HepG2 (cell line): ENCODE data around the gene MAP3K2. TPM values are rescaled to one million over a fixed set of nuclear protein-coding genes. Genes with fewer than 3 reads are reported as not detected.

Source experiments
- ARID2 ChIP-seq: sonication (generic); formaldehyde crosslinking; IDR thresholded peaks from 2 replicates; pipeline ENCODE4 v1.8.1; 2022; ENCODE audit warnings: mild to moderate bottlenecking, missing genetic modification reagents, borderline replicate concordance
- CEBPG ChIP-seq: IDR thresholded peaks from 2 replicates; pipeline ENCODE4 v1.6.1; 2016
- ELF1 ChIP-seq: sonication (generic); formaldehyde crosslinking; IDR thresholded peaks from 2 replicates; pipeline ENCODE4 v1.4.0; 2020; ENCODE audit warnings: missing genetic modification reagents
- HMG20B ChIP-seq: conservative IDR thresholded peaks from 2 replicates; pipeline ENCODE4 v1.6.1; 2016; ENCODE audit warnings: missing genetic modification reagents, missing compliant biosample characterization
- HNRNPL ChIP-seq: fragments of 200-400 bp; formaldehyde crosslinking; IDR thresholded peaks from 2 replicates; pipeline ENCODE4 v1.6.1; 2017; ENCODE audit warnings: mild to moderate bottlenecking, low read depth, low read length
- KIAA2018 ChIP-seq: sonication (generic); formaldehyde crosslinking; IDR thresholded peaks from 2 replicates; pipeline ENCODE4 v1.5.0; 2020; ENCODE audit warnings: mild to moderate bottlenecking, missing genetic modification reagents, borderline replicate concordance
- NPAS2 ChIP-seq: sonication (generic); formaldehyde crosslinking; IDR thresholded peaks from 2 replicates; pipeline ENCODE4 v1.8.0; 2022; ENCODE audit warnings: mild to moderate bottlenecking, missing genetic modification reagents, borderline replicate concordance
- SETDB1 ChIP-seq: sonication (generic); formaldehyde crosslinking; IDR thresholded peaks from 2 replicates; pipeline ENCODE4 v1.5.1; 2020; ENCODE audit warnings: missing genetic modification reagents, mild to moderate bottlenecking, borderline replicate concordance
- SNRNP70 ChIP-seq: fragments of 200-400 bp; formaldehyde crosslinking; IDR thresholded peaks from 2 replicates; pipeline ENCODE4 v1.6.1; 2017; ENCODE audit warnings: mild to moderate bottlenecking, low read depth, low read length, moderate library complexity
- ZKSCAN1 ChIP-seq: fragments of 150-350 bp; IDR thresholded peaks from 2 replicates; pipeline ENCODE4 v1.6.1; 2014; ENCODE audit warnings: low read length
- ZNF230 ChIP-seq: sonication (generic); formaldehyde crosslinking; IDR thresholded peaks from 2 replicates; pipeline ENCODE4 v1.4.0; 2020; ENCODE audit warnings: mild to moderate bottlenecking, missing genetic modification reagents
- ZNF296 ChIP-seq: sonication (generic); formaldehyde crosslinking; conservative IDR thresholded peaks from 2 replicates; pipeline ENCODE4 v1.5.0; 2020; ENCODE audit warnings: mild to moderate bottlenecking, missing genetic modification reagents
- ZNF558 ChIP-seq: sonication (generic); formaldehyde crosslinking; IDR thresholded peaks from 2 replicates; pipeline ENCODE4 v1.9.0; 2022; ENCODE audit warnings: mild to moderate bottlenecking, missing genetic modification reagents, borderline replicate concordance
- ZNF562 ChIP-seq: sonication (generic); formaldehyde crosslinking; IDR thresholded peaks from 2 replicates; pipeline ENCODE4 v1.8.0; 2022; ENCODE audit warnings: missing genetic modification reagents, borderline replicate concordance
- ZNF615 ChIP-seq: sonication (generic); formaldehyde crosslinking; IDR thresholded peaks from 2 replicates; pipeline ENCODE4 v1.5.0; 2020; ENCODE audit warnings: mild to moderate bottlenecking, missing genetic modification reagents, borderline replicate concordance
- ZSCAN29 ChIP-seq: sonication (generic); formaldehyde crosslinking; conservative IDR thresholded peaks from 2 replicates; pipeline ENCODE4 v1.4.0; 2020; ENCODE audit warnings: mild to moderate bottlenecking, missing genetic modification reagents
- polyA plus RNA-seq, 8 experiments: library from polyadenylated mRNA; depleted of rRNA in 3 of 8; stranded (reverse) in 7 of 8; unstranded in 1 of 8; fragments of >200 nt; fragmentation: Illumina TruSeq in 4 of 8; extraction: Trizol in 4 of 8; gene quantifications; 2 replicates each; pipeline versions ENCODE4 v1.2.1 to v1.2.3, GENCODE V29; 2011 to 2016; ENCODE audit warnings: low read depth in 4 of 8, missing spikeins in 1 of 8, mixed read lengths in 1 of 8; ENCODE audit not compliant: insufficient read depth in 1 of 8
- total RNA-seq, 5 experiments: library from RNA; depleted of rRNA; stranded (reverse); fragments of >200 nt; fragmentation: Illumina TruSeq; extraction: Trizol; gene quantifications; 2 replicates each; pipeline ENCODE4 v1.2.3, GENCODE V29; 2016; ENCODE audit warnings: low read depth in 1 of 5
- TF ChIP-seq, protein P1 (sequence below): sonication (generic); formaldehyde crosslinking; IDR thresholded peaks from 2 replicates; pipeline ENCODE4 v1.5.0; 2020; ENCODE audit warnings: missing genetic modification reagents, mild to moderate bottlenecking, borderline replicate concordance
- TF ChIP-seq, protein P2 (sequence below): sonication (generic); formaldehyde crosslinking; IDR thresholded peaks from 2 replicates; pipeline ENCODE4 v1.8.1; 2023; ENCODE audit warnings: mild to moderate bottlenecking, inconsistent platforms, moderate library complexity, missing genetic modification reagents, borderline replicate concordance

Gene MAP3K2
- total and polyA plus RNA-seq, 2 of the 13 experiments (the other 11 are each of a cell fraction or from before 2014, with no cell fraction given): 12.2 to 37.2 TPM

DNA sequence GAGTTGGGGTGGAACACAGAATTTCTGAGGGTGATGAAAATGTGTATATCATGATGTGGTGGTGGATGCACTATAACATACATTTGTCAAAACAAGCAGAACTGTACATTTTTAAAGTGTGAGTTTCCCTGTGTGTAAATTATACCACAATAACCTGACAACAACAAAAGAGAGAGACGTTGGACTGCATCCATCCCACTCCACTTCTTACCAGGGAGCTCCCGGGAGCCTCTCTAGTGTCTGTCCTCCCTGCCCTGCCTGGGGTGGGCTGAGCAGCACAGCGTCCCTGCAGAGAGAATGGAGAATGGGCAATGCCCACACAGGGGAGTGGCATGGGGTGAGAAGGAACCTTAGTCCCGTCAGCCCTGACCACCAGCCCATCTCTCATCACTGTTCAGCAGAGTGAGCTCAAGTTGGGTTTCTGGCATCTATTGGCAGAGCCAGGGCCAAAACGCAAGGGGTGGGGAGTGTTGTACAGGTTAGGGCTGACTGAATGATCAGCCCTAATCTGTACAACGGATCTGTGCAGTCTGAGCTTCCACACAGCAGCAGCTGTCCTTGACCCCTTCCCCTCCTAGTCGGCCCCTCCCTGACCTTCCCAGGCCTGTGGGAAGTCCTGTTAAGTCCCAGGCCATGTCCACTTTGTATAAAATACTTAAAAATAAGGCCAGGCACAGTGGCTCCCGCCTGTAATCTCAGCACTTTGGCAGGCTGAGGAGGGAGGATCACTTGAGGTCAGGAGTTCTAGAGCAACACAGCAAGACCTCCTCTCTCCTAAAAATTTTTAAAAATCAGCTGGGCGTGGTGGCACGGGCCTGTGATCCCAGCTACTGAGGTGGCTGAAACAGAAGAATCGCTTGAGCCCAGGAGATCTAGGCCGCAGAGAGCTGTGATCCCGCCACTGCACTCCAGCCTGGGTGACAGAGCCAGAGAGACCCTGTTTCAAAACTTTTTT is 27.1 kb upstream of the MAP3K2 start (continued):
- TF ChIP-seq KIAA2018 (no peak), HMG20B (0 out of 2 replicates have a peak, but pooled peaks have one; percentile 25), ZNF296 (CRISPR knock-in tag) (no peak), SNRNP70 (no peak), ZNF230 (CRISPR knock-in tag) (peak; percentile 63), ARID2 (CRISPR knock-in tag) (peak; percentile 67; the same call in 1 of the 2 replicates), ZNF558 (CRISPR knock-in tag) (no peak), ZNF615 (CRISPR knock-in tag) (no peak), ELF1 (CRISPR knock-in tag) (no peak), ZKSCAN1 (no peak), ZSCAN29 (CRISPR knock-in tag) (0 out of 2 replicates have a peak, but pooled peaks have one; percentile 28), NPAS2 (CRISPR knock-in tag) (no peak), ZNF562 (CRISPR knock-in tag) (no peak), SETDB1 (CRISPR knock-in tag) (no peak), HNRNPL (peak; percentile 95), CEBPG (0 out of 2 replicates have a peak, but pooled peaks have one; percentile 26)
- TF ChIP-seq, protein P1, sequence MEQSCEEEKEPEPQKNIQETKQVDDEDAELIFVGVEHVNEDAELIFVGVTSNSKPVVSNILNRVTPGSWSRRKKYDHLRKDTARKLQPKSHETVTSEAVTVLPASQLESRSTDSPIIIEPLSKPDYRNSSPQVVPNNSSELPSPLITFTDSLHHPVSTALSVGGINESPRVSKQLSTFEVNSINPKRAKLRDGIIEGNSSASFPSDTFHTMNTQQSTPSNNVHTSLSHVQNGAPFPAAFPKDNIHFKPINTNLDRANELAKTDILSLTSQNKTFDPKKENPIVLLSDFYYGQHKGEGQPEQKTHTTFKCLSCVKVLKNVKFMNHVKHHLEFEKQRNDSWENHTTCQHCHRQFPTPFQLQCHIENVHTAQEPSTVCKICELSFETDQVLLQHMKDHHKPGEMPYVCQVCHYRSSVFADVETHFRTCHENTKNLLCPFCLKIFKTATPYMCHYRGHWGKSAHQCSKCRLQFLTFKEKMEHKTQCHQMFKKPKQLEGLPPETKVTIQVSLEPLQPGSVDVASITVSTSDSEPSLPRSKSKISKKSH: no peak; the same call in 1 of the 2 replicates
- TF ChIP-seq, protein P2, sequence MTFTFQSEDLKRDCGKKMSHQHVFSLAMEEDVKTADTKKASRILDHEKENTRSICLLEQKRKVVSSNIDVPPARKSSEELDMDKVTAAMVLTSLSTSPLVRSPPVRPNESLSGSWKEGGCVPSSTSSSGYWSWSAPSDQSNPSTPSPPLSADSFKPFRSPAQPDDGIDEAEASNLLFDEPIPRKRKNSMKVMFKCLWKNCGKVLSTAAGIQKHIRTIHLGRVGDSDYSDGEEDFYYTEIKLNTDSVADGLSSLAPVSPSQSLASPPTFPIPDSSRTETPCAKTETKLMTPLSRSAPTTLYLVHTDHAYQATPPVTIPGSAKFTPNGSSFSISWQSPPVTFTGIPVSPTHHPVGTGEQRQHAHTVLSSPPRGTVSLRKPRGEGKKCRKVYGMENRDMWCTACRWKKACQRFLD (CRISPR knock-in tag): 0 out of 2 replicates have a peak, but pooled peaks have one; percentile 47
